Heart left ventricle (tissue), 16 donors: ENCODE data around the gene BBX. TPM values are rescaled to one million over a fixed set of nuclear protein-coding genes. Genes with fewer than 3 reads are reported as not detected.
A peak's percentile ranks its signal among the peaks of the same experiment; 100 is the strongest.

Source experiments
- ATAC-seq, 4 donors: fragments of 200-7000 bp; cut with Tn5 transposase; one replicate each; pipeline ENCODE4 v1.9.1; 2020 to 2022; ENCODE audit warnings: moderate library complexity in 4 of 4, mild to moderate bottlenecking in 3 of 4, moderate number of reproducible peaks in 1 of 4
- DNase-seq, 5 donors: peaks; one replicate each; pipeline ENCODE4 v3.0.0-alpha.2; 2020
- H3K27ac ChIP-seq, 12 donors: fragments of 200-600 bp; sonication (generic) in 4 of 12; one replicate each; pipeline versions ENCODE4 v1.5.0 to v1.8.0; 2016 to 2022; ENCODE audit warnings: mild to moderate bottlenecking in 2 of 12
- H3K27me3 ChIP-seq, 9 donors: fragments of 200-600 bp; sonication (generic) in 2 of 9; one replicate each; pipeline versions ENCODE4 v1.5.1 to v1.8.0; 2016 to 2022; ENCODE audit warnings: mild to moderate bottlenecking in 3 of 9
- H3K36me3 ChIP-seq, 9 donors: fragments of 200-600 bp; sonication (generic) in 2 of 9; one replicate each; pipeline versions ENCODE4 v1.5.0 to v1.8.0; 2018 to 2022; ENCODE audit warnings: mild to moderate bottlenecking in 2 of 9
- H3K4me1 ChIP-seq, 12 donors: fragments of 200-600 bp; sonication (generic) in 4 of 12; one replicate each; pipeline versions ENCODE4 v1.5.0 to v1.8.0; 2016 to 2022; ENCODE audit warnings: mild to moderate bottlenecking in 3 of 12
- H3K4me3 ChIP-seq, 12 donors: fragments of 200-600 bp; sonication (generic) in 4 of 12; one replicate each; pipeline versions ENCODE4 v1.5.0 to v1.8.0; 2017 to 2022; ENCODE audit warnings: mild to moderate bottlenecking in 9 of 12, moderate library complexity in 4 of 12
- H3K9me3 ChIP-seq, 12 donors: fragments of 200-600 bp; sonication (generic) in 4 of 12; one replicate each; pipeline versions ENCODE4 v1.5.0 to v1.8.0; 2016 to 2022; ENCODE audit warnings: mild to moderate bottlenecking in 1 of 12
- CTCF ChIP-seq, 12 donors: fragments of 200-600 bp; sonication (generic) in 4 of 12; IDR thresholded peaks; one replicate each; pipeline versions ENCODE4 v1.5.0 to v1.8.0; 2018 to 2022; ENCODE audit warnings: antibody characterized with exemption in 12 of 12, mild to moderate bottlenecking in 5 of 12
- POLR2A ChIP-seq, 2 donors: fragments of 450-650 bp; IDR thresholded peaks; one replicate each; pipeline ENCODE4 v1.6.1; 2017; ENCODE audit warnings: antibody characterized with exemption in 2 of 2, mild to moderate bottlenecking in 2 of 2, moderate library complexity in 2 of 2
- WGBS, 4 donors: extraction: QIAGEN DNeasy Blood & Tissue Kit in 2 of 4; methylation state at CpG; one replicate each; pipeline versions ENCODE4 v1.1.5 to v1.1.7; 2013 to 2018; 5-methylcytosine and 5-hydroxymethylcytosine counted together
- intact Hi-C, 10 donors: fragments of 100-400 bp; cut with DNase I; formaldehyde crosslinking; loops; one replicate each; pipeline versions ENCODE4 v1.11.1 to v1.14.2; 2022
- polyA plus RNA-seq, 2 donors: library from polyadenylated mRNA; stranded (reverse); fragments of 200-250 nt; gene quantifications; one replicate each; pipeline ENCODE4 v1.2.3, GENCODE V29; 2013
- total RNA-seq, 9 donors: library from RNA; depleted of rRNA in 2 of 9; stranded (reverse); fragments of >200 nt in 2 of 9; fragmentation: NEBNext Ultra II Directional in 3 of 9; extraction: Animal tissue kit (Norgen Biotek cat#: 25700) in 3 of 9; gene quantifications; one replicate each; pipeline versions ENCODE4 v1.1.0 to v1.2.4, GENCODE V29; 2016 to 2023
- donor health status: ischemic (EF 13 %, LVEDD 7.1; RV severe dilation, severe dysfunction).
- donor health status: healthy with polysubstance abuse.
- donor health status: DM: no; HTN: yes; CAD: no.
- donor health status: DM: no; HTN: no; CAD: no.
- donor health status: ischemic (EF 25% LVEDD 6.9; RV normal size, moderate dysfunction).
- donor health status: ischemic (EF 25% LVEDD 5.7; RV mildly dilated, moderate dysfunction).
- donor health status: healthy.
- donor health status: DM: yes; HTN: yes; CAD: no.
- donor health status: ischemic (EF 35%, LVEDD 5.7; RV mildly dilated, moderate dysfunction).
- donor health status: nonischemic (EF 11% LVEDD 7.7; RV severe dilation, severe dysfunction).
- donor health status: DM: yes; HTN: yes; CAD: no.
- donor health status: PGD.
- donor health status: ischemic (EF 29% LVEDD 5.4; RV normal size, mild dysfunction).
- donor health status: nonischemic (EF 23%, LVEDD 6.1; RV moderate dilation, normal function).

BBX gene
- total and polyA plus RNA-seq, 11 donors = 9.1 to 60.5 (median 46.8) TPM

DNA sequence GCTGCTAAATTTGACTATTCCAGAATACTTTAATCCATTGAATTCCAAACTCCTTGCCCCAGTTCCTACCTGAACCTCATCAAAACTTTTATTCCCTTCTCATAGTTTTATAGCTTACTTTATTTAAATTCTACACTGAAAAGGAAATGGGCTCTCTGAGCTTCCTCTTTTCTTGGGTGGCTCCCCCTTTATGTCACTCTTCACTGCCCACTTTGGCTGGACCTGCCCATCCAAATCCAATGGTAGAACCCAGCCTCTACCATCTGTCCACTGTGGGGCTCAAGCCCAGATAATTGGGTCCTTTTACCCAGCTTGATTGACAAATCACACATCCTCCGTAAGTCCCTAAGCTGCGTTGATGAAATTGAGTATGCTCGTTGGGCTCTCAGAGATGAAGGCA, 216.5 kb downstream of the BBX start:
- 60 to 64% (median 61%) methylated on average over 3 of the region's 3 CpGs for WGBS, 4 donors
- no peaks in the 10 kb centered on the region for H3K9me3 ChIP-seq
- intact Hi-C loops = loop anchor here in 5 of 10 donors (2.0 to 10.0 kb wide), 4 partner anchors 57 to 504 kb away; no protein-coding TSS in a partner anchor
- ATAC-seq (no peak), DNase-seq (no peak)
- H3K4me3 ChIP-seq = no peak overlapping the region
- no peaks in the 10 kb centered on the region for H3K27me3 ChIP-seq
- H3K27ac ChIP-seq = no peak overlapping the region
- TF ChIP-seq CTCF (IDR thresholded peaks at IDR 0.05) = no peak
- TF ChIP-seq POLR2A (IDR thresholded peaks at IDR 0.05) = no peak
- H3K36me3 ChIP-seq = peaks cover 0 to 12% (median 0%) of the 10 kb centered on the region in 9 donors
- H3K4me1 ChIP-seq = peaks cover 0 to 7% (median 0%) of the 10 kb centered on the region in 12 donors

DNA sequence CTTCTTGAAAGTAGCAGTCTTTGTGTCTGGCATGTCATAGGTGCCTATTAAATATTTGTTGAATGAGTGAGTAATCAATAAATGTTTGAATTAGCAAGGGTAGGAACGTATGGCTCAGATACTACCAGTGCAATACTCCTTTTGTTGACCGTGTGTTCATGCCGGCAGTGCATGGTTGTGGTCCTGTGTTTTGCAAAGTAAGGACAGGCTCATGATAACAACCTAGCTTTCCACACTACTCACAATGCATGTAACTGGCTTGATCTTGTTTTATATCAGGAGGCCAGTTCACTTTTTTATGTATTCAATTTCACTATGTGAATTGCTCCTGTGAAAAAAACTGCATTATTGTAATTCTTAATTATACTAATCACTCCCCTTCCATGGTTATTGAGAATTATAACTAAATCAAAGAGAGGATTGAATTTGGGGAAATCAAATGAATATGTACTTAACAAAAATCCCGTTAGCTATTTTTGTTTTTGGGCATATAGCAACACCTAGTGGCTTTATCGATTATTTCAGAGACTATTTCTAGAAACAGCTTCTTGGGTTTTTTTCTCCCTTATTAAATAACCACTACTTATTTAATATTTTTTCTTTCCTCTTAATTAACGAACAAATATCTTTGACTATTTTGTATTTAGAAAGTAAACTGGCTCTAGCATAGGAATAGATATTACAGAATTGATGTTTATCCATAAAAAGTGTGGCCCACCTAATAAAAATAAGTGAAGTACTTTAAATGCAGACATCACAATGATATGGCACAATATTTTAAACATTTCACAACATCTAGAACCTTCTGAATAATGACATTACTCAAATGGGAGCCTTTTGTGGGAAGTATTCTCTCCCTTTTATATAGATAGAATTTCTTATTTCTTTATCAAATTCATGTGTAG, 218.5 kb downstream of the BBX start:
- ATAC-seq = no peak
- 40 to 51% (median 49%) methylated on average over 6 of the region's 6 CpGs for WGBS, 4 donors

GRCh38 chr3:107745354-107745753, 222.6 kb downstream of the BBX start:
- intact Hi-C loops = loop anchor here in 5 of 10 donors (10.0 kb wide), 3 partner anchors 171 to 511 kb away; no protein-coding TSS in a partner anchor
- Histone ChIP-seq H3K9me3 (no peaks in the 10 kb centered on the region), H3K4me3 (no peak overlapping the region), H3K27me3 (no peaks in the 10 kb centered on the region), H3K36me3 (peaks cover 0 to 37% (median 0%) of the 10 kb centered on the region in 9 donors), H3K27ac (no peak overlapping the region), H3K4me1 (peaks cover 0 to 7% (median 0%) of the 10 kb centered on the region in 12 donors)
- 95 to 98% (median 96%) methylated on average over 4 of the region's 4 CpGs for WGBS, 4 donors
- TF ChIP-seq CTCF (IDR thresholded peaks at IDR 0.05) (no peak), POLR2A (IDR thresholded peaks at IDR 0.05) (no peak)
- no peak for ATAC-seq
- DNase-seq = no peak

More for the DNA sequence above, 218.5 kb downstream of the BBX start:
- DNase-seq = no peak
- Histone ChIP-seq H3K36me3 (peaks cover 0 to 15% (median 0%) of the 10 kb centered on the region in 9 donors), H3K27ac (no peak overlapping the region), H3K4me3 (no peak overlapping the region), H3K9me3 (no peaks in the 10 kb centered on the region), H3K4me1 (peaks cover 0 to 7% (median 0%) of the 10 kb centered on the region in 12 donors), H3K27me3 (no peaks in the 10 kb centered on the region)
- TF ChIP-seq CTCF (IDR thresholded peaks at IDR 0.05) (peak; percentile 29 to 73 (median 57)), POLR2A (IDR thresholded peaks at IDR 0.05) (no peak)
- intact Hi-C loops = loop anchor here in 8 of 10 donors (2.0 to 10.0 kb wide), 9 partner anchors 54 to 506 kb away; no protein-coding TSS in a partner anchor
